Measurements from ENCODE around the gene POU6F2. TPM values are rescaled to one million over a fixed set of nuclear protein-coding genes. Genes with fewer than 3 reads are reported as not detected.

POU6F2 gene
- total RNA-seq, 1 experiment from 2014 or later = 0.27 TPM

- no peaks in the 10 kb centered on the region for H3K9me2 ChIP-seq (ENCODE audit: insufficient read depth)
- BruUV-seq (replicated peaks) = no TSS peak
- no peaks in the 10 kb centered on the region for H3K4me1 ChIP-seq (ENCODE audit: control insufficient read depth in 1 of 2, insufficient read depth in 2 of 2, low read length in 2 of 2)
- TF ChIP-seq SIN3A (IDR thresholded peaks at IDR 0.05; ENCODE audit: low read depth) (no peak), ZNF274 (IDR thresholded peaks at IDR 0.05; ENCODE audit: low read depth, low read length) (no peak), CTCF (IDR thresholded peaks at IDR 0.05 in 2 of 3, conservative IDR thresholded peaks at IDR 0.05 in 1 of 3; ENCODE audit: borderline replicate concordance in 1 of 3, insufficient read depth in 1 of 3, low read depth in 2 of 3, low read length in 2 of 3) (no peak), CEBPB (IDR thresholded peaks at IDR 0.05; ENCODE audit: low read depth) (no peak), EZH2 (IDR thresholded peaks at IDR 0.05) (no peak), ZFX (IDR thresholded peaks at IDR 0.05) (no peak), SRF (IDR thresholded peaks at IDR 0.05; ENCODE audit: low read depth) (no peak), YY1 (IDR thresholded peaks at IDR 0.05; ENCODE audit: extremely low read depth, insufficient replicate concordance, low read depth, low read length) (no peak), EGR1 (IDR thresholded peaks at IDR 0.05; ENCODE audit: low read depth) (no peak), POLR2AphosphoS5 (IDR thresholded peaks at IDR 0.05; ENCODE audit: low read depth, low read length) (no peak), SP1 (IDR thresholded peaks at IDR 0.05; ENCODE audit: low read depth) (no peak), ELF1 (IDR thresholded peaks at IDR 0.05; ENCODE audit: borderline replicate concordance, low read depth) (no peak), EZH2phosphoT487 (IDR thresholded peaks at IDR 0.05; ENCODE audit: borderline replicate concordance) (no peak), ZBTB33 (IDR thresholded peaks at IDR 0.05; ENCODE audit: extremely low read depth, insufficient replicate concordance, low read length) (no peak), POLR2A (IDR thresholded peaks at IDR 0.05; ENCODE audit: borderline replicate concordance, extremely low read depth, insufficient read depth, insufficient read length) (no peak), JUND (IDR thresholded peaks at IDR 0.05) (no peak), CBX3 (IDR thresholded peaks at IDR 0.05; ENCODE audit: low read depth) (no peak), MAX (IDR thresholded peaks at IDR 0.05) (no peak), TCF7L2 (IDR thresholded peaks at IDR 0.05; ENCODE audit: borderline replicate concordance, extremely low read depth, insufficient read depth, insufficient read length) (no peak), FOSL1 (IDR thresholded peaks at IDR 0.05; ENCODE audit: low read depth) (no peak)
- RAD21 ChIA-PET (ENCODE audit: low non-redundant PET in 1 of 2, low total read pairs in 2 of 2, uncharacterized antibody in 2 of 2, unreplicated experiment in 2 of 2) = no interaction called here
- no peak overlapping the region for H3K4me3 ChIP-seq (replicated peaks in 1 of 2; ENCODE audit: low read depth in 1 of 2, low read length in 2 of 2)
- H4K20me1 ChIP-seq (ENCODE audit: insufficient read depth) = no peaks in the 10 kb centered on the region
- H3K79me2 ChIP-seq (ENCODE audit: insufficient read depth, low read length) = no peaks in the 10 kb centered on the region
- no peaks in the 10 kb centered on the region for H3K9me3 ChIP-seq (ENCODE audit: control insufficient read depth in 1 of 2, insufficient read depth in 1 of 2, low read depth in 1 of 2, low read length in 2 of 2)
- POLR2A ChIA-PET = no interaction called here
- H3K27ac ChIP-seq (ENCODE audit: low read depth, low read length) = no peak overlapping the region
- H3K4me2 ChIP-seq (ENCODE audit: low read length) = no peak overlapping the region
- no peak overlapping the region for H3K9ac ChIP-seq (ENCODE audit: low read length)
- peaks cover 18% of the 10 kb centered on the region for H3K27me3 ChIP-seq (ENCODE audit: insufficient read depth, low read length)
- no peaks in the 10 kb centered on the region for H3K36me3 ChIP-seq (ENCODE audit: control insufficient read depth in 1 of 2, insufficient read depth in 2 of 2, low read length in 2 of 2)
- intact Hi-C loops (cut with micrococcal nuclease) = no loop called here
- ATAC-seq (no peak), DNase-seq (ENCODE audit: low read depth, low spot score) (no peak)
- no peak overlapping the region for H2AFZ ChIP-seq (ENCODE audit: low read depth, low read length, poor library complexity, severe bottlenecking)
- CTCF ChIA-PET = no interaction called here
Measured at GRCh38 chr7:39051279-39051678, 73.6 kb downstream of the POU6F2 start.
